NOMO-1 (cell line): ENCODE results near the gene TBCD.

ENCODE experiments used
- DNase-seq, 2 experiments: peaks; one replicate each; lab custom pipeline; 2025; ENCODE audit not compliant: unreplicated experiment in 2 of 2; lab: John Stamatoyannopoulos, UW

TBCD gene

GRCh38 chr17:82932518-82933310 is 180.8 kb downstream of the TBCD start:
- DNase-seq, result no peak

- DNase-seq, result no peak
Observed at GRCh38 chr17:82933911-82934310, 182.0 kb downstream of the TBCD start.

GRCh38 chr17:82935966-82936767 is 184.3 kb downstream of the TBCD start:
- DNase-seq, result no peak

- no peak for DNase-seq
Observed at GRCh38 chr17:82936768-82937171, 184.9 kb downstream of the TBCD start.

- no peak for DNase-seq
Observed at GRCh38 chr17:82937411-82938371, 185.8 kb downstream of the TBCD start.

GRCh38 chr17:82938486-82938872 is 186.6 kb downstream of the TBCD start:
- DNase-seq, result no peak

GRCh38 chr17:82938873-82939620 is 187.2 kb downstream of the TBCD start:
- no peak for DNase-seq

- no peak for DNase-seq
Observed at GRCh38 chr17:82939621-82940135, 187.8 kb downstream of the TBCD start.

GRCh38 chr17:82940226-82941020 is 188.6 kb downstream of the TBCD start:
- DNase-seq, result no peak

GRCh38 chr17:82941021-82942001 is 189.4 kb downstream of the TBCD start:
- DNase-seq, result no peak

- no peak for DNase-seq
Observed at GRCh38 chr17:82942166-82943130, 190.6 kb downstream of the TBCD start.

GRCh38 chr17:82943339-82943738 is 191.5 kb downstream of the TBCD start:
- no peak for DNase-seq

GRCh38 chr17:82943751-82944150 is 191.9 kb downstream of the TBCD start:
- DNase-seq, result no peak

- DNase-seq, result no peak
Observed at GRCh38 chr17:82944990-82945389, 193.1 kb downstream of the TBCD start.

GRCh38 chr17:82946081-82946480 is 194.2 kb downstream of the TBCD start:
- no peak for DNase-seq

- DNase-seq, result no peak
Observed at GRCh38 chr17:82947051-82947991, 195.5 kb downstream of the TBCD start.
